HG03439 (cell line): ENCODE measurements around the gene PRKAG2.
"Not testable (repeated sequence)": the region's sequence is repeated elsewhere in the genome, so short reads cannot be mapped to it uniquely, and the experiment has no call there.

Experiments
- ATAC-seq: cut with Tn5 transposase; IDR thresholded peaks from one replicate; pipeline ENCODE4 v1.9.1; 2021; ENCODE audit warnings: mild to moderate bottlenecking, moderate library complexity; ENCODE audit not compliant: unreplicated experiment

The PRKAG2 gene

DNA sequence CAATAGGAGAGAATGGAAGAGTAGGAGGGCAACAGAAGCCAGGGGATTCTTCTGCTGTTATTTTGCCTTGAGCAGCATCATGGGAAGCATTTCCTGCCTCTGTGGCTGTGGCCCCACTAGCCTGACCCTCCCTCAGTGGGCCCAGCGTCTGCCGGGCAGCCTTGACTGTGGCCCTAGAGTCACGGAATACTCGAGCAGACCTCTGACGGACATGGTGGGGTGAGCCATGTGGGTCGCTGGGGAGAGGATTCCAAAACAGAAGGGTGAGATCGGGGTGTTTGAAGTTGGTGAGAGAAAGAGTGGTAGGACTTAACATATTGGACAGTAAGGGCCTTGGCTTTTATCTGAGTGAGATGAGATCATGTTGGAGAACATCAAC, 8.3 kb upstream of the PRKAG2 start:
- no peak for ATAC-seq

DNA sequence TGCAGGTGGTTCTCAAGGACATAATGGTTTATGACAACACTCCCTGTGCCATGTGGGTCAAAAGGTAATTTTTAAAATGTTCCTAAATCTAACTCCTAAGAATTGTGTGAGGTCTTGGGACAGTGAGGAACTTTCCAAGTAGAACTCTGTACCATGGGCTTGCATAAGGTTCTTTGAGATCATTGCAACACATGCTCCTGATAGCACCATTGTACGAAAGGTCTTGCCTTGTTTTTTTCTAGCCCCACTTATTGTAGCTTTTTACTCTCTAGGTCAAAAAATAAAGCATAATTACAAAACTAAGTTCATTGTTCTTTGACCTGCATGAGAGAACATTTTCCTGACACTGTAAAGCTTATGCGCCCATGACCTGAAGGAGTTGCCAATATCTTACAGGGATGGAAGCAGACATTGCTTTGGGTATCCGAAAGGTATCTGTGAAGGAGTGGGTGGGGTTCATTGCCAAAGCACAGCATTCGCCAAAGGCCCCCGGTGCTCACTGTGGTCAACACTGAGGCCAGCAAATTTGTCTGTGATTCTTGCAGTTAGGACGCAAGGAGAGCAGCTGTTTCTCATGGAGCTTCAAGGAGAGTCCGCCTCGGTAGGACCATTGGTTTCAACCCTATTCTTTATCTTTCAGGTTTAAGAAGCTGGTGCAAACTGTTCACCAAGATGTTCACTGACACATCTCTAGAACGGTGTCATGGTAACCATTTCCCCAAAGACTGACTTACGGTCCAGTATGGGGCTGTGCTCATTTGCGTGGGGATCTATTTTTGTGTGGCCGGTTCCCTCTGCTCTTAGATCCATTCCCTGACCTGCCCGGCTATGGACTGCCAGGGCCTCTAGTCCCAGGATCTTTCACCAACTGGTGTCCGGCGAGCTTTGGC, 7.6 kb upstream of the PRKAG2 start:
- no peak for ATAC-seq

DNA sequence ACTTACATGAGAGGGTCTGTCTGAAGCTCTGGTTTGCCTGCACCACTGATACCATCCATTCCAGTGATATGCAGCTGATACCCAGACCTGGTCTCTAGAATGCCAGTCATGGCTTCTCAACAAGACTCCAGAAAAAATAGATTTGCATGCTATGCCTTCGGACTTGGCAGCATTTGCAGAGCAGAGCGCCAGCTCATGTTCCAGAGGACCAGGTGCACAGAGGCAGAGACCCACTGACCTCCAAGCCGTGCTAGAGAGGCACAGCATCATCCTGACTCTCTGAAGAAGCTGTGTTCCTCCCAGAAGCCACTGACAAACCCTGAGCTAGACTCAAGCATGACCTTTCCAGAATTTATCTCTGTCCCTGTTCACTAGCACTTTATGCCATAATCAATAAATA, 6.9 kb upstream of the PRKAG2 start:
- ATAC-seq: no peak

DNA sequence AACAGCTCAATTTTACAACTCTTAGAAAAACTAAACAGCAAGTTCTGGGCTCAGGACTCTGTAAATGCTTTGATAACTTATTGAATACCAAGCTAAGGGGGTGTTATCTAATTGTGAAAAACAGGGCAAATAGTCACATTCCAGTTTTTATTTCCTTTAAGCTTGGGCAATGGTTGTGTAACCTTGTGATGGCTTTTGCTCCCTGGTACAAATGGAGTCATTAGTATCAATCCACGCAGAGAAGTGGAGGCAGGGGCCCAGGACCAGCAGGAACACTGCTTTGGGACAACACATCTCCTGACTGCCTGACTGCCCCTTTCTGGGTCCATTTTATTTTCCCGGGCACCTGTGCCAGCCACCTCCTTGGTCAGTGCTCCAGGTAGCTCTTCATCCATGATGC, 5.8 kb upstream of the PRKAG2 start:
- no peak for ATAC-seq

DNA sequence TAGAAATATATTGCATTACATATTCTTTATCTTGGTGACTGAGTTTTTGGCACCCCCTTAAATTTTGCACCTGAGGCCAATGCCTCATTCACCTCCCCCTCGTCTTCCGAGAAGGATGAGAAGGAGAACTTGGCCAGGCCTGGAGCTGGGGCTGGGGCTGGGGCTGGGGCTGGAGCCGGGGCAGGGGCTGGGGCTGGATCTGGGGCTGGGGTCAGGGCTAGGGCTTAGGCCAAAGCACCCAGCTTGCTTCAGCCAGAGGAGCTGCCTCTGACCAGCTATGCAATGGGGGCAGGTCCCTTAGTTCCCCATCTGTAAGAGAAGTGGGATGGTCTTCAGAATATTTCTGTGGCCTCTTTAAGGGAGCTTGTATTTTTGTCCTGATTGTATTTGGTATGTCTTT, 3.8 kb upstream of the PRKAG2 start:
- no peak for ATAC-seq

DNA sequence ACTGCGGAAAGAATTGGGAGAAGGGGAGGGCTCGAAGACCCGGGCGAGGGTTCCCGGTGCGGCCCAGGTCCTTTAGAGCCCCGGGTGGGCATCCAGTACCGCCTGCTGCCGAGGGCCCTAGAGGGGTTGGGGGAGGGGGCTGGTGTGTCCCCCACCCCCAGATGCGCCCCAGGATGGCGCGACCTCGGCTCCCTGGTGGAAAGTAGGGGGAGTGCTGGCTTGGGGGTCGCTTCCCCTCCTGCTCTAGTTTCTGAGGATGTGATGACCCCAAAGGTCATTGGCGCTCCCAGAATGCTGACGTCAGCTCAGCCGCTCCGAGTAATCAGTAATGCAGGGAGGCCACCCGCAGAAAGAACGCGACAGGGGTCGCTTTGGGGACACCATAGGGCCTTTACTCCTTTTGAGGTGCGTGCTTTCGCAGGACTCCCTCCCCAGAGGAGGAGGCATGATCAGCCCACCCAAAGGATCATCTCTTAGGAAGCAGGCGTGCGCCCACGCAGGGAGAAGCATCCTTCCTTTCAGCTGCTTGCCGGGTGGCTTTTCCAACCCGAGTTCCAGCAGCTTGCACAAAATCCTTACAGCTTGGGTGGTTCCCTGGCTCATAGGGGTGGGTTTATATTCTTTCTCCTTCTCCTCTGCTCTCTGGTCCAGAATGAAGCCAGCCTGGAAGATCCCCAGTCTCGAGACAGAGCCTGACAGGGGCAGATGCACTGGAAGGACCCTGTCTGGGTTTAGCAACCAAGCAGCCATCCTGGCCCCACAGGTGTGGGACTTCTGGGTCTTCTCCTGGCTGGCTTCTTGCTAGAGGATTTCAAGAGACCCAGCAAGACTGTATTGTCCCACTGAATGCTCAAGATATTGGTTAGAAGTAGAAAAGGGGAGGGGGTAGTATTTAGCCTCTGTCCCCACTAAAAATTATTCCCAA, 1.3 kb upstream of the PRKAG2 start:
- ATAC-seq: no peak

DNA sequence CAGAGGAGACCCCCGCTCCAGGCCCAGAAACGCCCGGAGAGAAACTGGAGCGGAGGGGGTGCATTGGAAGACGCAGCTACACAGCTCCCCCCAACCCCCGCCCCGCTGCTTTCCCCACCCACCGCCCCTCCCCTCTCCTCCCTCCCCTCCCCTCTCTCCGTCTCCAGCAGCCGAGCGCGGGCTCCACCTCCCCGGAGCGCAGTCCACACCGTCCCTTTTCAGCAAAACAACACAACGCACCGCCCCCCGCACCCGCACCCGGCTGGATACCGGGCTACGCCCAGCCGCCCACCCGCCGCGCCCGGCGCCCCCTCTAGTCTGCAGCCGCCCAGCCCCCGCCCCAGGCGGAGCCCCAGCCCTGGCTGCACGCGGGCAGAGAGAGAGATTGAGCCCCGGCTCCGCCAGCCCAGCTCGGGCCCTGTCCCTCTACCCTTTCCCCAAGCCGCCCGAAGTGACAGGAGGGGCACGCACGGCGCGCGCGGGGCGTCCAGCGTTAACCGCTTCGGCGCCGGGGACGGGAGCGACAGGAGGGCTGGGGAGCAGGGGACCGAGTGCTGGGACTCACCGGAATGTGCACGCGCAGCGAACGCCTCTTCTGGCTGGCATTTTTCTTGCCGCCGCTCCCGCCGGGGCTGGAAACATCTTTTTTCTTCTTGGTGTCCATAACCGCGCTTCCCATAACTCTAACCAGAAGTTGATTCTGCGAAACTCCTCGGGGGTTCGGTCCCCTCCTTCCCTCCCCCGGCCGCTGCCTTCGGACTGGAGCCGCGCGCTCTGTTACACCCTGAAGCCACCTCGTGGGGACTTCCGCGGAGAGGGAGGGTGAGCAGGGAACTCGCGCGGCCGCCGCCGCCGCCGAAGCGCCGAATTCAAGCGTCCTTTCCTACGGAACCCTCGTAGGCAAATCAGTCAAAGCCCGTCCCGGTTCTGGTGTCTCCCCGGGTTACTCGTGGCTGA, 695 bp downstream of the PRKAG2 start:
- no peak for ATAC-seq

DNA sequence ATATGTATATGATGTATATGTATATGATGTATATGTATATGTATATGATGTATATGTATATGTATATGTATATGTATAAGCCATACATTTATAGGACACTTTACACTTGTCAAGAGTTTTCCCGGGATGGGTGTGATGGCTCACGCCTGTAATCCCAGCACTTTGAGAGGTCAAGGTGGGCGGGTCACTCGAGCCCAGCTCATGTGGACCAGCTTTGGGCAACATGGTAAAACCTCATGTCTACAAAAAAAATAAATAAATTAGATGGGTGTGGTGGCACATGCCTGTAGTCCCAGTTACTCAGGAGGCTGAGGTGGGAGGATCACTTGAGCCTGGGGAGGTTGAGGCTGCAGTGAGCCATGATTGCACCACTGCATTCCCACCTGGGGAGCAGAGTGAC, 2.4 kb downstream of the PRKAG2 start:
- not testable (repeated sequence) for ATAC-seq

DNA sequence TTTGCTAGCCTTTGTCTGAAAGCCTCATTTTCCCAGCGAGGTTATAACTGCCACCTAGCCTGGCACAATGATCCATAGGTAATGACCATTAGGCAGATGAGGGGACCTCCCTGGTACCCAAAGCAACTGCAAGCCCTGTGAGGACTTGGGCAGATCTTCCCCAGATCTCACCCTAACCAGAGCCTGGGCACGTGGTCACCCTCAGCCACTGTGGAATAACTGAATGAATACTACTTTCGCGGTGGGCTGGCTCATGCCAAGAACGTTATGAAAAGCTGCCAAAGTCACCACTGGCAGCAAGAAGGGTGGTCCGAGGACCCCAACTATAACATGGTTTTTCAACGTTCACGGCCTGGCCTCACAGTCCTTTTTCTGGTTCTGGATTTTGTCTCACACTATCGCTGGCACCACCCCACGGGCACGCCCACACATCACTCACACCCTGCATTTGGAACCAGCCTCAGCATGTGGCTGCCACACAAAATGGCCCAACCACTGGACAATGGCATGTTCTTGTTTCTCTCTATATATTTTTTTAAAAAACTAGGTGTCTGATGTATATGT, 3.4 kb downstream of the PRKAG2 start:
- ATAC-seq: no peak

DNA sequence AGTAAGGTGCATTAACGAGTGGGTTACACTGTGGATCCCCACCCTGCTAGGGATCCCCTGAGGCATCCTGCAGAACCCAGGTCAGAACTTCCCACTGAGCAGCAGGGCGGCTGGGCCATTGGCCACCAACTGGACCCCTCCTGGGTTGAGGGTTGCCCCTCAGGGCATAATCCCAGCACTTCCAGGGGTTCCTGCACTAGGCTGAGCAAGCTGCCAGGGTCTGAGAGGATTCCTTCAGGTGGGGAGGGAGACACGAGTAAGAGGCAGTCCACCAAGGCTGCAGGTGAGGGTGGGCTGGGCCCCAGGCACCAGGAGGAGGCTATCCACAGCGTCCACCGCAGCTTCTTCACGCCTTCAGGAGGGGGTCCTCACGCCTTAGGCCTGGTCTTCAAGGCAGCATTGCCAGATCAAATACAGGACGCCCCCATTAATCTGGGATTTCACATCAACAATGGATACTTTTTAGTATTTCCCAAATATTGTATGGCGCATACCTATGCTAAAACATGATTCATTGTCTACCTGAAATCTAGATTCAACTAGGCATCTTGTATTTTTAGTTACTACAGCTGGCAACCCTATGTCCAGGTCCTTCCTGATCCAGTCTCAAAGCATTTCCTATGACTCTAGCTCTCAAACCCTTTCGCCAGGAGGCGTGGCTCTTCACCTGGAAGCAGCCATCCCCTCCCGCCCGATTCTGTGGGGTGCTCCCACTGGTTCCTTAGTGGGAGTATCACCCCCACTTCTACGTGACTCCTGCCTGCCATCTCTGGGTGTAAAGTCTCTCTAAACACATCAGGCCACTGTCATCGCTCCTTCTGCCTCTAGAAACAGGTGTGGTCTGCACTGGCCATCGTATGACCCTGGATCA, 4.1 kb downstream of the PRKAG2 start:
- ATAC-seq: no peak

DNA sequence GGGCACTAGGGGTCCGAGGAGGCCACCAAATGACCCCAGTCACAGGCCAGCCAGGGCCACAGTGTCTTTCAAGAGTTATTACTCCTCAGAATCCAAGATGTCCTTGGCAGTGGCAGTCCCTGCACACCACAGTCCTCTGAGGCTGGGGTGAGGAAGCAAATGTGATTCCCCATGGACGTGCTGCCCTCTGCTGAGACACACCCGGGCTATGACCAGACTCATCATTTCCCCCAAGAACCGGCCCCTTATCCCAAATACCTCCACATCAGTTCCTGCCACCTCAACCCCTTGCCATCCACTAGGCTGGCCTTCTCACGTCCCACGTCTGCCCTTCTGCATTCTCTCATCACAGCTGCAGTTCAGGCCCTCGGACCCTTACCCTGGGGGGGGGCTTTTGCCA, 5.0 kb downstream of the PRKAG2 start:
- no peak for ATAC-seq

DNA sequence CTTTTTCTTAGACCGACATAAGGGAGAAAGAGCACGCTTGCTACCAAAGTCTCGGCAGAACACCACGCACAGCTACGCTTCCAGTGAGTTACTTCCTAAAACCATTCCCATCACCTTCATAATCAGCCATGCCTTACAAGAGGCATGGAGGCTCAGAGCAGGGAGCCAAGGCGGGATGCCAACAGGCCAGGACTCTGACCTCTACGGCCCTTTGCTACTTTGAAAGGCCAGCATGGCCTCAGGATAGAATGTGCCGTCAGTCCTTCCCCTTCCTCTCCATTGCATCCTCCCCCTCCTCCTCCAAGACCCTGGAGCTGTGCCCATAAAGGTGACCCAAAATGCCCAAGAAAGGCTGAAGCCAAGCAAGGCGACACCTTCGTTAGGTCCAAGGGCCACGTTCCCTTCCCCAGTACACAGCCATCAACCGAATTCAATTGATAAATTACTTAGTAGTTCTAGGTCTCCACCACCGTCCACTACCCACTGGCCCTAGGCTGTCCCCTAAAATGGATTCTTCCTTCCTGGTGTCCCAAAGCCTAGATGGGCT, 5.7 kb downstream of the PRKAG2 start:
- ATAC-seq: no peak

DNA sequence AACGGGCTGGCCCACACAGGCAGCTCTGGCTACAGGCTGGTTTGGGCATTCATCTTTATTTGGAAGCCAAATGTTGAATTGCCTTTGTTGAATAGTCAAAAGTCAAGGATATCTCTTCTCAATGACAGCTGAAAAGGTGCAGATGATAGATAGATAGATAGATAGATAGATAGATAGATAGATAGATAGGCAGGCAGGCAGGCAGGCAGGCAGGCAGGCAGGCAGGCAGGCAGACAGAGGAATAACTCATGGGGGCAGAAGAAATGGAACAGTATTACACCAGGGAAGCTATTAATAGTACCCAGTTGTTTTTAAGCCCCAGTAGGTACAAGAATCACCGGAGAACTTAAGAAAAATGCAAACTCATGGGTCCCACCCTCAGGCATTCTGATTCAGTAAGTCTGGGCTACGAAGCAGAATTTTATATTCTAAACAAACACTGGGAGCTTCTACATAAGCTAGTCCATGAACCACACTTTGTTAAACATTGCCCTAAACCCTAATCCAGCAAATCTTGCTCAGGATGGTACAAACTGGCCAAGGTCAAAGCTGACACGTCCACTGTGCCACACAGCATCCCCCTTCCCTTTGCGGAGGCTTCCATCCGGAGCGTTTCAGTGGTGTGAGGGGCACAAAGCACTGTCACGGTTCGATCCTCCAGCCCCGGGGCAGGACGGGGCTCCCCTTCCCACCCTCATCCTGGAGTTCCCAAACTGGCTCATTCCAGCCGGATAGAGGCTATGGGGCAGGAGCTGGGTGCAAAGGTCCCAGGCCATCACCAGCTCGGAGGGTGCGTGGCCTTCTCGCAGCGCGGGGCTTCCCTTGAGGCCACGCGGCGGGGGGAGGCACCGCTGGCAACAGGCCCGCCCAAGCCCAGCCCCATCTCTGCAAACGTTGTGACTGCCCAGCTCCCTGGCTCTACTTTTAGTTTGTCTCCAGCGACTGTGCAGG, 6.7 kb downstream of the PRKAG2 start:
- ATAC-seq: no peak

DNA sequence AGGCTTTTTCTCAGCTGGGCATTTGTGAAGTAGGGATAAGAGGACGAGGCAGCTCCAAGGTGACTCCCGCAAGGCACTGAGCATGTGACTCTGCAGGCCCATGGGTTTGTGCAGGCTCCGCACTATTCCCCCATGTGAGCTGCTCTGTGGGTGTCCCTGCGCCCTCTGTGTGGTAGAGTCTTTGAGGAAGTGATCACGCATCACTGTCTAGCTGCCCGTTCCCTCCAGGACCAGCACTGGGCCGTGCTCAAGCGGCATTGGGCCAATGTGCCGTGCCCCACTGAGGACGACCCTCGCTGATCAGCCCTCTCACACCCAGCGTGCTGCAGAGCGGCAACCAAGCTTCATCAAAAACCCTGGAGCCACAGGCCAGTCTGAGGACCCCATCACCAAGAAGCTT, 7.5 kb downstream of the PRKAG2 start:
- no peak for ATAC-seq

DNA sequence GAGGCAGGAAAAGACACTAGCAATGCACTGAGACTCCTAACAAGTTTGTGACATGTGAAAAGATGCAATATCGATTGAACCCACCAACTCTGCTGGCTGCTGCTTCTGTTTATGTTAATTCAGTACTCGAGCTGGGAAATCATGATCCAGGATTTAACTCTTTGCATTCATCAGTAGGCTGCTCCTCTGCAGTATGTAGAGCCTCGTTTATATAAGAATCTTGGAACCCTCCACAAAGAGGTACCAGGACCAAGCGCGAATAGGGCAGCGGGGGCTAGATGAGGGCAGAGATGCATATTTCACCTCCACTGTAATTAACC, 7.8 kb downstream of the PRKAG2 start:
- no peak for ATAC-seq

DNA sequence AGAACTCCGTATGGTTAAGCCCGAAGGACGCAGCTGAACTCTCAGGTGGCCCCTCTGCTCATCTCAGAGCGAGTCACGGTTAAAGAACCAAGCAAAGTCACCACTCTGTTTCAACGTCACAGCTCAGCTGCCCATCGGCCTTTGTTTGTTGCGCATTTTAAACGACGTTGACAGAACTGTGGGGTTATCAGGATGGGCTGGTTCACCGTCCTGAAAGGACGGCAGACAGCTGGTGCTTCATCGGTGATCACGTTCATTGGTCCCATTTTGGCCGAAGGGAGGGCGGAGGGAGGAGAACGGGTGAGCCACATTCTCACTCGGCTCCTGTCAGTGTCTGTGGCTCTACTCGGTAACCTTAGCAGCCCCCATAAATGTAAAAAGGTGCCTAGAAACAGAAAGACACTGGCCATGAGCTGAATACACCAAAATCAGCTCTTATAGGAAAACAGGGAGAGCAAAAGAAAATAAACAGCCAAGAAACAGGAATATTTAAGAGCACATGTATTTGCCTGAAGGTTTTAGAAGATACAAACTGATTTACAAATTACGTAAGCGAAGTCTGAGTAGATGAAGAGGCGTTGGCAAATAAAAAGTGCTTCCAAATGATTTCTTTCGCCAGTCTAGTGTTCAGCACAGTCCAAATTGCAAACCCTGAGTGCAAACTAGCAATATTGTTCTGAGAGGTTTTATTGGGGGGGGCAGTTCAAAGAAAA, 8.4 kb downstream of the PRKAG2 start:
- no peak for ATAC-seq

DNA sequence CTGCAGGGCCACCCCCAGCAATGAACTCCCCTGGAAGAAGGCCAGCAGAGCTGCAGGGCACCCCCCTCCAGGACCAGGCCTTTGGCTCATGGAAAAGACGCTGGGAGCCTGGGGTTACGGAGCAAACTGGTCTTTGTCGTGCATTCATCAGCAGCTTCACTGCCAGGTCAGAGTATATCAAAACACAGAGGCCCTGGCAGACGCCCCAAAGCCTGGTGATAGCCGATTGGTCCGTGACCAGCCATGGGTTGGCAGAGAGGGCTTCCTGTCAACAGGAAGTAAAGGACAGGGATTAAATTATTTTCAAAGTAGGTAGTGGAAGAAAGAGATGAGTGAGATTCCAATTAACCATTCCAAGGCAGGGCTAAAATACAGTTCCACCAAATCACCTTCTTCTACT, 9.0 kb downstream of the PRKAG2 start:
- ATAC-seq: no peak
